Measurements from ENCODE around the gene VASH2.

DNA sequence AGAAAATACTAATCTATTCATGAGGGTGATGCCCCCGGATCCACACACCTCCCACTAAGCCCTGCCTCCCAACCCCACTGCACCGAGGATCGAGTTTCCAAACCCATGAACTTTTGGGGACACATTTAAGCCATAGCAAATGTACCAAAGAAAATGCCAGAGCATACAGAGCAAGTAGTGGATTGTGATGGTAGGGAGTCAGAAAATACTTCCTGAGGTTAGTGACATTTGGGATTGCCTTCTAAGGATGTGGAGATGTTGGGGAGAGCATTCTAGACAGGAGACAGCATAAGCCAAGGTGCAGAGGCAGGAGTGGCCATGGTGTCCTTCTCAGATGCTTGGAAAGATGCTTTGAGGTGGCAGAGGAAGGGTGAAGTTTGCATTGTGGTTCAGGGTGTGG lies 33.1 kb downstream of the VASH2 start:
- TF ChIP-seq CTCF (IDR thresholded peaks at IDR 0.05; ENCODE audit: insufficient read depth, low read length, poor library complexity, severe bottlenecking), result no peak
- TF ChIP-seq EZH2phosphoT487 (conservative IDR thresholded peaks at IDR 0.05; ENCODE audit: low read length), result no peak
